Sigmoid colon (tissue), 7 donors: ENCODE data around the gene TNK2. TPM values are rescaled to one million over a fixed set of nuclear protein-coding genes. Genes with fewer than 3 reads are reported as not detected.
"Not testable (repeated sequence)": the region's sequence is repeated elsewhere in the genome, so short reads cannot be mapped to it uniquely, and the experiment has no call there.

Experiments
- DNase-seq: peaks from one replicate; pipeline ENCODE4 v3.0.0-alpha.2; 2019
- H3K27ac ChIP-seq, 4 donors: fragments of 200-600 bp; sonication (generic); one replicate each; pipeline ENCODE4 v1.5.1; 2016 to 2019; ENCODE audit warnings: mild to moderate bottlenecking in 1 of 4
- H3K27me3 ChIP-seq, 3 donors: fragments of 200-600 bp; sonication (generic); one replicate each; pipeline ENCODE4 v1.5.1; 2019; ENCODE audit warnings: mild to moderate bottlenecking in 1 of 3
- H3K36me3 ChIP-seq, 4 donors: fragments of 200-600 bp; sonication (generic); one replicate each; pipeline ENCODE4 v1.5.1; 2016 to 2019
- H3K4me1 ChIP-seq, 4 donors: fragments of 200-600 bp; sonication (generic); one replicate each; pipeline ENCODE4 v1.5.1; 2017 to 2019
- H3K4me3 ChIP-seq, 4 donors: fragments of 200-600 bp; sonication (generic); one replicate each; pipeline ENCODE4 v1.5.1; 2017 to 2019; ENCODE audit warnings: mild to moderate bottlenecking in 2 of 4, moderate library complexity in 1 of 4
- H3K9me3 ChIP-seq, 4 donors: fragments of 200-600 bp in 3 of 4; sonication (generic) in 3 of 4; one replicate each; pipeline versions ENCODE4 v1.5.1 to v1.6.1; 2013 to 2019
- CTCF ChIP-seq, 4 experiments: fragments of 450-650 bp in 3 of 4; fragments of 200-600 bp in 1 of 4; IDR thresholded peaks; one replicate each; pipeline ENCODE4 v1.5.1; 2016 to 2019; ENCODE audit warnings: antibody characterized with exemption in 4 of 4, mild to moderate bottlenecking in 3 of 4, moderate library complexity in 2 of 4
- EP300 ChIP-seq, 4 donors: sonication (generic); formaldehyde crosslinking; IDR thresholded peaks; one replicate each; pipeline ENCODE4 v1.6.1; 2017; ENCODE audit warnings: antibody characterized with exemption in 4 of 4
- POLR2A ChIP-seq, 2 donors: fragments of 450-650 bp; IDR thresholded peaks; one replicate each; pipeline ENCODE4 v1.6.1; 2016; ENCODE audit warnings: antibody characterized with exemption in 2 of 2, mild to moderate bottlenecking in 2 of 2, moderate library complexity in 2 of 2
- POLR2AphosphoS5 ChIP-seq, 4 donors: sonication (generic); formaldehyde crosslinking; IDR thresholded peaks; one replicate each; pipeline ENCODE4 v1.6.1; 2017; ENCODE audit warnings: antibody characterized with exemption in 4 of 4
- WGBS, 2 donors: extraction: QIAGEN DNeasy Blood & Tissue Kit; methylation state at CpG; one replicate each; pipeline ENCODE4 v1.1.7; 2013; 5-methylcytosine and 5-hydroxymethylcytosine counted together
- intact Hi-C: fragments of 100-400 bp; cut with DNase I; formaldehyde crosslinking; loops from one replicate; pipeline ENCODE4 v1.15.1; 2023
- polyA plus RNA-seq, 3 donors: library from polyadenylated mRNA; stranded (reverse); fragments of 200-250 nt; gene quantifications; one replicate each; pipeline ENCODE4 v1.2.3, GENCODE V29; 2013
- small RNA-seq, 3 donors: library from RNA; depleted of rRNA; stranded (forward); fragments of <200 nt; gene quantifications; one replicate each; pipeline ENCODE3, GENCODE V24; 2016
- total RNA-seq, 4 donors: library from RNA; depleted of rRNA; stranded (reverse); fragments of >200 nt; gene quantifications; one replicate each; pipeline ENCODE4 v1.1.0, GENCODE V29; 2016
- donor health status: healthy with polysubstance abuse.
- donor health status: Bipolar disorder and iron deficiency.
- donor health status: healthy.

TNK2 gene
- total and polyA plus RNA-seq, 7 donors: 8.4 to 44.0 (median 17.1) TPM

- TF ChIP-seq EP300 (IDR thresholded peaks at IDR 0.05) (no peak), POLR2AphosphoS5 (IDR thresholded peaks at IDR 0.05) (no peak), CTCF (IDR thresholded peaks at IDR 0.05) (no peak), POLR2A (IDR thresholded peaks at IDR 0.05) (no peak)
- Histone ChIP-seq H3K27ac (no peak overlapping the region), H3K4me1 (no peaks in the 10 kb centered on the region), H3K4me3 (no peak overlapping the region), H3K9me3 (no peaks in the 10 kb centered on the region), H3K27me3 (peaks cover 3 to 18% (median 6%) of the 10 kb centered on the region in 3 donors), H3K36me3 (no peaks in the 10 kb centered on the region)
- no peak for DNase-seq
- WGBS, 2 donors: 91 to 92% methylated on average over 17 of the region's 17 CpGs
- intact Hi-C loops: no loop called here
These were observed 90.7 kb downstream of the TNK2 start for GRCh38 chr3:195817578-195818135.

- intact Hi-C loops, H3K36me3 ChIP-seq, H3K27ac ChIP-seq, H3K9me3 ChIP-seq, H3K4me3 ChIP-seq, H3K4me1 ChIP-seq: not testable (repeated sequence)
- H3K27me3 ChIP-seq: peaks cover 7 to 18% (median 8%) of the 10 kb centered on the region in 3 donors
- 42 to 80% methylated on average over 22 to 23 of the region's 23 CpGs for WGBS, 2 donors
- DNase-seq: peak; percentile 54
These were observed 92.0 kb downstream of the TNK2 start for GRCh38 chr3:195816276-195816913.

- H3K36me3 ChIP-seq: no peaks in the 10 kb centered on the region
- no peak for TF ChIP-seq CTCF (IDR thresholded peaks at IDR 0.05)
- TF ChIP-seq POLR2AphosphoS5 (IDR thresholded peaks at IDR 0.05): no peak
- no peak for TF ChIP-seq EP300 (IDR thresholded peaks at IDR 0.05)
- TF ChIP-seq POLR2A (IDR thresholded peaks at IDR 0.05): no peak
- no peak overlapping the region for H3K27ac ChIP-seq
- 84 to 89% methylated on average over 18 of the region's 18 CpGs for WGBS, 2 donors
- no peak overlapping the region for H3K4me3 ChIP-seq
- no peaks in the 10 kb centered on the region for H3K9me3 ChIP-seq
- intact Hi-C loops: no loop called here
- H3K4me1 ChIP-seq: no peaks in the 10 kb centered on the region
- H3K27me3 ChIP-seq: peaks cover 7 to 18% (median 8%) of the 10 kb centered on the region in 3 donors
- peak; percentile 47 for DNase-seq
These were observed 93.1 kb downstream of the TNK2 start for GRCh38 chr3:195815169-195815771.

- Histone ChIP-seq H3K9me3 (no peaks in the 10 kb centered on the region), H3K27me3 (peaks cover 7 to 21% (median 8%) of the 10 kb centered on the region in 3 donors), H3K4me3 (no peak overlapping the region), H3K4me1 (no peaks in the 10 kb centered on the region), H3K36me3 (no peaks in the 10 kb centered on the region), H3K27ac (no peak overlapping the region)
- 92 to 93% methylated on average over 24 of the region's 24 CpGs for WGBS, 2 donors
- TF ChIP-seq CTCF (IDR thresholded peaks at IDR 0.05) (no peak), POLR2AphosphoS5 (IDR thresholded peaks at IDR 0.05) (no peak), POLR2A (IDR thresholded peaks at IDR 0.05) (no peak), EP300 (IDR thresholded peaks at IDR 0.05) (no peak)
- peak; percentile 48 for DNase-seq
- intact Hi-C loops: no loop called here
These were observed 94.3 kb downstream of the TNK2 start for GRCh38 chr3:195813916-195814640.

Small RNAs within 50 kb of the gene (small RNA-seq; reads per million reads assigned to genes)
- 0 to 0.07 (median 0) reads per million in 3 donors for gene MIR6829
- 0 reads per million in 3 donors for gene RNU2-11P

Other genes with a start within 250 kb of the TNK2 start
- 10 to 100 TPM in 2 of 4 donors, 1 to 10 TPM in 2; 2.9 to 20.8 (median 7.1) TPM for gene MUC20, start 187.6 kb downstream of the TNK2 start, total RNA-seq
- 10 to 100 TPM in 2 of 3 donors, 1 to 10 TPM in 1; 7.8 to 48.7 (median 13.9) TPM for gene MUC20, start 187.6 kb downstream of the TNK2 start, polyA plus RNA-seq
- 1 to 10 TPM in 1 of 4 donors, under 1 TPM in 2, not detected in 1; under 0.01 to 6.4 (median 0.36) TPM for gene MUC4, start 96.6 kb downstream of the TNK2 start, total RNA-seq
- 100 to 1,000 TPM in 1 of 3 donors, 1 to 10 TPM in 2; 8.4 to 195 (median 8.8) TPM for gene MUC4, start 96.6 kb downstream of the TNK2 start, polyA plus RNA-seq
- gene TFRC, start 173.5 kb upstream of the TNK2 start, total RNA-seq: 10 to 100 TPM; 48.2 to 58.8 (median 52.1) TPM
- 10 to 100 TPM; 11.4 to 85.1 (median 43.0) TPM for gene TFRC, start 173.5 kb upstream of the TNK2 start, polyA plus RNA-seq